Spleen (tissue), 11 donors: Measurements from ENCODE around the gene HIVEP3. TPM values are rescaled to one million over a fixed set of nuclear protein-coding genes. Genes with fewer than 3 reads are reported as not detected.
A peak's percentile ranks its signal among the peaks of the same experiment; 100 is the strongest.

Source experiments
- DNase-seq: peaks from one replicate; pipeline ENCODE4 v3.0.0-alpha.2; 2020
- H3K27ac ChIP-seq, 8 donors: fragments of 200-600 bp; sonication (generic) in 7 of 8; 1 replicate in 4 of 8; 2 replicates in 4 of 8; pipeline versions ENCODE4 v1.5.0 to v1.8.0; 2016 to 2021; ENCODE audit warnings: inconsistent platforms in 4 of 8, mild to moderate bottlenecking in 4 of 8, moderate library complexity in 1 of 8
- H3K27me3 ChIP-seq, 7 donors: fragments of 200-600 bp; sonication (generic) in 6 of 7; replicated peaks in 1 of 7; 1 replicate in 4 of 7; 2 replicates in 3 of 7; pipeline versions ENCODE4 v1.5.0 to v1.8.0; 2016 to 2021; ENCODE audit warnings: inconsistent platforms in 3 of 7, mild to moderate bottlenecking in 1 of 7
- H3K36me3 ChIP-seq, 6 donors: fragments of 200-600 bp; sonication (generic) in 5 of 6; 1 replicate in 4 of 6; 2 replicates in 2 of 6; pipeline versions ENCODE4 v1.5.0 to v1.8.0; 2016 to 2021; ENCODE audit warnings: inconsistent platforms in 2 of 6
- H3K4me1 ChIP-seq, 6 donors: fragments of 200-600 bp; sonication (generic) in 5 of 6; 1 replicate in 3 of 6; 2 replicates in 3 of 6; pipeline versions ENCODE4 v1.5.0 to v1.8.0; 2016 to 2021; ENCODE audit warnings: inconsistent platforms in 3 of 6
- H3K4me3 ChIP-seq, 8 donors: fragments of 200-600 bp; sonication (generic) in 7 of 8; 1 replicate in 4 of 8; 2 replicates in 4 of 8; pipeline versions ENCODE4 v1.5.0 to v1.8.0; 2016 to 2021; ENCODE audit warnings: inconsistent platforms in 4 of 8, mild to moderate bottlenecking in 4 of 8, moderate library complexity in 2 of 8
- H3K9me3 ChIP-seq, 8 donors: fragments of 200-600 bp; sonication (generic) in 7 of 8; 1 replicate in 4 of 8; 2 replicates in 4 of 8; pipeline versions ENCODE4 v1.5.0 to v1.8.0; 2016 to 2021; ENCODE audit warnings: inconsistent platforms in 4 of 8
- POLR2A ChIP-seq, 3 donors: fragments of 450-650 bp; IDR thresholded peaks; one replicate each; pipeline ENCODE4 v1.5.1; 2017; ENCODE audit warnings: antibody characterized with exemption in 3 of 3, mild to moderate bottlenecking in 1 of 3
- POLR2AphosphoS5 ChIP-seq, 3 donors: sonication (generic); formaldehyde crosslinking; IDR thresholded peaks; one replicate each; pipeline ENCODE4 v1.5.1; 2017; ENCODE audit warnings: antibody characterized with exemption in 3 of 3
- WGBS, 5 donors: extraction: QIAGEN DNeasy Blood & Tissue Kit in 3 of 5; methylation state at CpG; one replicate each; pipeline versions ENCODE4 v1.1.5 to v1.1.7; 2013 to 2018; 5-methylcytosine and 5-hydroxymethylcytosine counted together
- intact Hi-C: fragments of 100-400 bp; cut with DNase I; formaldehyde crosslinking; loops from one replicate; pipeline ENCODE4 v1.15.0; 2023; ENCODE audit warnings: low total_unique reads
- polyA plus RNA-seq, 3 donors: library from polyadenylated mRNA; stranded (reverse); fragments of 200-250 nt; gene quantifications; one replicate each; pipeline ENCODE4 v1.2.1, GENCODE V29; 2013
- total RNA-seq, 7 donors: library from RNA; depleted of rRNA in 3 of 7; stranded (reverse); fragments of >200 nt in 3 of 7; fragmentation: NEBNext Ultra II Directional in 4 of 7; extraction: Animal tissue kit (Norgen Biotek cat#: 25700) in 4 of 7; gene quantifications; one replicate each; pipeline versions ENCODE4 v1.1.0 to v1.2.1, GENCODE V29; 2016 to 2021
- TF ChIP-seq, protein P1 (sequence below), 11 experiments: fragments of 200-600 bp in 7 of 11; fragments of 450-650 bp in 4 of 11; sonication (generic) in 4 of 11; IDR thresholded peaks in 8 of 11; conservative IDR thresholded peaks in 3 of 11; 1 replicate in 7 of 11; 2 replicates in 4 of 11; pipeline versions ENCODE4 v1.4.0 to v1.8.0; 2016 to 2021; ENCODE audit warnings: antibody characterized with exemption in 11 of 11, inconsistent platforms in 4 of 11, mild to moderate bottlenecking in 1 of 11
- donor health status: healthy with polysubstance abuse.
- donor health status: DM: no; HTN: no; CAD: no; lungs with moderate emphysema.
- donor health status: DM: no; HTN: no; CAD: no.
- donor health status: Bipolar disorder and iron deficiency.
- donor health status: healthy.
- donor health status: DM: no; HTN: no; CAD: no.
- donor health status: DM: yes; HTN: yes; CAD: no.

Gene HIVEP3
- total and polyA plus RNA-seq, 10 donors: 2.4 to 21.2 (median 8.2) TPM

DNA sequence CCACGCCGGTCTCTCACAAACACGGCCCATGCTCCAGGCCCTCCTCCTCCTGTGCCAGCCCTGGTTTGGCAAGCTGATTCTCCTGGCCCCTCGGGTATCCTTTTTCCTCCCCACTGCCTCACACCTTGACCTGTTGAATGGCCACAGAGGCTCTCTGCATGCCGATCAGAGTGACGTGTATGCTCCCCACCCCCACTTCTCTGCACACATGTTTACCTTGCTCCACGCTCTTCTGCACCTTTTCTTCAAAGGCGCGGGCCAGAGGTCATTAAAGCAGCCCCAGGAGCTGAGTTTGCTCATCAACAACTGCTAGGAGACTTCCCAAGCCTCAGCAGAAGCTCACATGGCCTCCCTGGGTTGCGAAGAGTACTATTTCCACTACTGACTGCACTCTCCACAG is 295.0 kb downstream of the HIVEP3 start:
- no peak overlapping the region for H3K4me3 ChIP-seq
- peaks cover 7 to 37% (median 27%) of the 10 kb centered on the region in 6 donors for H3K4me1 ChIP-seq
- H3K9me3 ChIP-seq: no peaks in the 10 kb centered on the region
- no peak for DNase-seq
- 83 to 90% (median 85%) methylated on average over 10 of the region's 10 CpGs for WGBS, 5 donors
- no peak for TF ChIP-seq POLR2AphosphoS5 (IDR thresholded peaks at IDR 0.05)
- TF ChIP-seq POLR2A (IDR thresholded peaks at IDR 0.05): no peak
- TF ChIP-seq, protein P1, sequence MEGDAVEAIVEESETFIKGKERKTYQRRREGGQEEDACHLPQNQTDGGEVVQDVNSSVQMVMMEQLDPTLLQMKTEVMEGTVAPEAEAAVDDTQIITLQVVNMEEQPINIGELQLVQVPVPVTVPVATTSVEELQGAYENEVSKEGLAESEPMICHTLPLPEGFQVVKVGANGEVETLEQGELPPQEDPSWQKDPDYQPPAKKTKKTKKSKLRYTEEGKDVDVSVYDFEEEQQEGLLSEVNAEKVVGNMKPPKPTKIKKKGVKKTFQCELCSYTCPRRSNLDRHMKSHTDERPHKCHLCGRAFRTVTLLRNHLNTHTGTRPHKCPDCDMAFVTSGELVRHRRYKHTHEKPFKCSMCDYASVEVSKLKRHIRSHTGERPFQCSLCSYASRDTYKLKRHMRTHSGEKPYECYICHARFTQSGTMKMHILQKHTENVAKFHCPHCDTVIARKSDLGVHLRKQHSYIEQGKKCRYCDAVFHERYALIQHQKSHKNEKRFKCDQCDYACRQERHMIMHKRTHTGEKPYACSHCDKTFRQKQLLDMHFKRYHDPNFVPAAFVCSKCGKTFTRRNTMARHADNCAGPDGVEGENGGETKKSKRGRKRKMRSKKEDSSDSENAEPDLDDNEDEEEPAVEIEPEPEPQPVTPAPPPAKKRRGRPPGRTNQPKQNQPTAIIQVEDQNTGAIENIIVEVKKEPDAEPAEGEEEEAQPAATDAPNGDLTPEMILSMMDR (IDR thresholded peaks at IDR 0.05 in 8 of 11, conservative IDR thresholded peaks at IDR 0.05 in 3 of 11): no peak
- H3K27ac ChIP-seq: peak overlapping the region in 1 of 8 donors; percentile 43
- no peaks in the 10 kb centered on the region for H3K27me3 ChIP-seq
- H3K36me3 ChIP-seq: peaks cover 0 to 12% (median 2%) of the 10 kb centered on the region in 6 donors
- intact Hi-C loops: no loop called here

DNA sequence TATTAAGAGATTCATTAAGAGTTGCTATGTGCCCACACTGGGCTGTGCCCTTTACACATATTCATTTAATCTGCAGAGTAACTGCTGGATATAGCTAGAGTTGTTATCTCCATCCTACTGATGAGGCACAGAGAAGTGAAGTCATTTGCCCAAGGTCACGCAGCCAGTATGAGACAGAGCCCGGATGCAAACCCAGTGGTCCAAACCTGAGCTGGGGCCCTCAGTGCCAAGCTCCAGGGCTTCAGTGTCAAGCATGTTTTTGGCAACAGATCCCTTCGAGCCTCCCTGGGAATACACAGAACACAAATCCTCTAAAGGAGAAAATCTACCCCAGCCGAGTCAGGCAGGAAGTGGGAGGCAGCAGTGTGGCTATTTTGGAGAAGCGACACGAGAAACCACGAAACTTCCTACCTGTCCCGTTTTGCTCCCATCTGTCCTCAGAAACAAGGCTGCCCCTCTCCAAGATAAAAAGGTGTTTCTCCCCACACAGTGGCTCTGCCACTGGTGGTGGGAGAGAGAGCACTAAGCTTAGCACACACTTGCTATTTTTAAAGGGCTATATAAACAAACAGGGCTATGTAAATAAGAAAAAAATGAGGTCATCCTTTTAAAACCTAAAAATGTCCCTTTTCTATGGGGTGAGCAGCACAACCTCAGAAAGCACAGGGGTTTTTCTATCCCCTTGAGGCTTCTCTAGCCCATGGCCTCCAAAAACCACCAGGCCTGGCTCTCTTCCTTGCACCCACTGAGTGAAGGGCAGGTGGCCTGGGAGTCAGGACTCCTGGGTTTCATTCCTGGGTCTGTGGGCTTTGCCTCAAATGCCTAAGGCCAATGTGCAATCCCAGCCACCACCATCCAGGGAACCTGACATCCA is 295.6 kb downstream of the HIVEP3 start:
- Histone ChIP-seq H3K9me3 (no peaks in the 10 kb centered on the region), H3K27me3 (no peaks in the 10 kb centered on the region), H3K36me3 (peaks cover 0 to 6% (median under 1%) of the 10 kb centered on the region in 6 donors), H3K4me3 (peak overlapping the region in 1 of 8 donors; percentile 14), H3K4me1 (peaks cover 9 to 43% (median 33%) of the 10 kb centered on the region in 6 donors), H3K27ac (peak overlapping the region in 5 of 8 donors; percentile 17 to 43 (median 27))
- 15 to 35% (median 28%) methylated on average over 8 of the region's 8 CpGs for WGBS, 5 donors
- intact Hi-C loops: no loop called here
- DNase-seq: no peak
- TF ChIP-seq POLR2AphosphoS5 (IDR thresholded peaks at IDR 0.05): no peak
- TF ChIP-seq, protein P1 (IDR thresholded peaks at IDR 0.05 in 8 of 11, conservative IDR thresholded peaks at IDR 0.05 in 3 of 11): no peak
- TF ChIP-seq POLR2A (IDR thresholded peaks at IDR 0.05): no peak

DNA sequence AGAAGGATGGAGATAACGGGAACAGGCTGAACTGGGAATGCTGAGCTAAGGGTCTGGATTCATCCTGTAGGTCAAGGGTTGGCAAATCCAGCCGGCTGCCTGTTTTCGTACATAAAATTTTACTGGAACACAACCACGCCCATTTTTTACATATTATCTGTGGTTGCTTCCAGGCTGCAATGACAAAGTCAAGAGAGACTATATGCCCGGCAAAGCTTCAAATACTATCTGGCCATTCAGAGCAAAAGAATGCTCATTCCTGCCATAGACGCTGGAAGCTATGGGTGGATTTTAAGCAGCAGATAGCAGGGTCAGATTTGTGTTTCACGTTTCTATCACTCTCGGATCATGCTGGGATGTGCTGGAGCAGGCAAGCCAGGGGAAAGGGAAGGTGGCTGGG is 296.3 kb downstream of the HIVEP3 start:
- H3K4me3 ChIP-seq: no peak overlapping the region
- peaks cover 15 to 50% (median 40%) of the 10 kb centered on the region in 6 donors for H3K4me1 ChIP-seq
- no peak for DNase-seq
- 53 to 76% (median 71%) methylated on average over 8 of the region's 8 CpGs for WGBS, 5 donors
- no peaks in the 10 kb centered on the region for H3K9me3 ChIP-seq
- H3K27ac ChIP-seq: peak overlapping the region in 5 of 8 donors; percentile 17 to 43 (median 27)
- TF ChIP-seq POLR2AphosphoS5 (IDR thresholded peaks at IDR 0.05): no peak
- peak in 1 of 3 donors; percentile 12 for TF ChIP-seq POLR2A (IDR thresholded peaks at IDR 0.05)
- H3K36me3 ChIP-seq: peaks cover 0 to 4% (median 0%) of the 10 kb centered on the region in 6 donors
- no peaks in the 10 kb centered on the region for H3K27me3 ChIP-seq
- intact Hi-C loops: no loop called here

- Histone ChIP-seq H3K36me3 (peaks cover 0 to 2% (median 0%) of the 10 kb centered on the region in 6 donors), H3K4me3 (no peak overlapping the region), H3K9me3 (no peaks in the 10 kb centered on the region), H3K27me3 (no peaks in the 10 kb centered on the region), H3K27ac (peak overlapping the region in 1 of 8 donors; percentile 17), H3K4me1 (peaks cover 15 to 55% (median 42%) of the 10 kb centered on the region in 6 donors)
- 84 to 100% (median 92%) methylated on average over 1 of the region's 1 CpG for WGBS, 5 donors
- DNase-seq: no peak
- intact Hi-C loops: no loop called here
- no peak for TF ChIP-seq POLR2A (IDR thresholded peaks at IDR 0.05)
- TF ChIP-seq POLR2AphosphoS5 (IDR thresholded peaks at IDR 0.05): no peak
- TF ChIP-seq, protein P1 (IDR thresholded peaks at IDR 0.05 in 8 of 11, conservative IDR thresholded peaks at IDR 0.05 in 3 of 11): no peak
These were observed 296.9 kb downstream of the HIVEP3 start for GRCh38 chr1:41621791-41622190.
